ENCODE data around the gene GATAD2A. TPM values are rescaled to one million over a fixed set of nuclear protein-coding genes. Genes with fewer than 3 reads are reported as not detected.

The GATAD2A gene
- total and polyA plus RNA-seq, 10 of the 15 experiments (the other 5 are each of a cell fraction or from before 2014, with no cell fraction given) = 2.6 to 173 (median 32.0) TPM

DNA sequence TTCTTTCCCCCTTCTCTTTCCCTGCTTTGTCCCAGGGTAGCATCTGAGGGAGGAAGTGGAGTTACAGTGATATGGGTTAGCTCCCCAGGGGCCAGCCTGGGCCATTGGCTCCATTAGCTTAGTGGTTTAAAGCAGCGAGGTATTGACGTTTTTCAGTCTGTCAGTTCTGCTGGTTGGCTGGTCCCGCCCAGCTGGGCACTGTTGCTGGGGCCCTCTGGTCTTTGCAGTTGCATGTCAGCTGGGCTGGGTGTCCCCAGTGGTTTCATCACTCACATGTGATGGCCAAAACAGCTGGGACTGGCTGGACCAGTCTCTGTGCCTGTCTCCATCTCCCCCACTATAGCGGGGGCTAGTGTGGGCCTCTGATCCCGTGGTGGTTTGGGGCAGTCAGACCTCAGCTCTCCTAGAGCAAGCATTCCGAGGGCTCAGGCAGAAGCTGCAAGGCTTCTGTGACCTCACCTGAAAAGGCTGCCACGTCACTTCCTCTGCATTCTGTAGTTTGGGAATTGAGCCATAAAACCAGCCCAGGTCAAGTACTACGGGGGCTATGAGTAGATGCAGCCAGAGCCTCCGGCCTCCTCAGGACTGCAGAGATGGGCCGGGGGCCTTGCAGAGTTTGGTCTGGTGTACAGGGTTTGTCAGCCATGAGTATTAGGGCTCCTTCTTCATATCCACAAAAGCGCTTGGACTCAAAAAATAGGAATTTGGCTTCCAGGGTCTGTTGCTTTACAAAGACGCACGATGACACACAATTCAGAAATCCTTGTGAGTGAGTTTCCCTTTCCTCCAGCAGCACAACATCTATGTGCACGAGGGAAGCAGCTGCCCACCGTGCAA, 79.9 kb downstream of the GATAD2A start:
- WGBS (ENCODE audit: insufficient coverage, insufficient replicate concordance, low lambda C conversion rate, missing lambda C conversion rate) = 65% methylated on average over 15 of the region's 15 CpGs
- Histone ChIP-seq H3K27ac (ENCODE audit: control insufficient read depth, insufficient read depth) (no peak overlapping the region), H3K4me1 (ENCODE audit: control insufficient read depth, insufficient read depth, low read length) (peaks cover 41% of the 10 kb centered on the region), H4K20me1 (ENCODE audit: control insufficient read depth, insufficient read depth) (peaks cover 5% of the 10 kb centered on the region; the same call in 1 of the 2 replicates), H3K36me3 (ENCODE audit: control insufficient read depth in 2 of 2, insufficient read depth in 2 of 2, low read length in 1 of 2) (peaks cover 13 to 20% of the 10 kb centered on the region in 2 experiments), H3K79me2 (ENCODE audit: control insufficient read depth, insufficient read depth, low read length) (peaks cover 17% of the 10 kb centered on the region), H3K9me3 (replicated peaks; ENCODE audit: control insufficient read depth, insufficient read depth, low read length) (no peaks in the 10 kb centered on the region), H3K27me3 (replicated peaks in 1 of 2; ENCODE audit: control insufficient read depth in 2 of 2, insufficient read depth in 2 of 2, low read length in 1 of 2) (no peaks in the 10 kb centered on the region), H3K9ac (ENCODE audit: control insufficient read depth, insufficient read depth, low read length) (no peak overlapping the region), H2AFZ (ENCODE audit: control insufficient read depth, low read depth, low read length) (no peak overlapping the region), H3K4me3 (no peak overlapping the region), H3K4me2 (ENCODE audit: control insufficient read depth, insufficient read depth) (no peak overlapping the region)
- ChIA-PET RAD21 (ENCODE audit: unreplicated experiment) (no interaction called here), POLR2A (interaction anchor here (0.5 to 0.8 kb wide), 3 partner anchors 119 to 912 kb away, joined by 3 to 4 read pairs (median 4); no protein-coding TSS in a partner anchor), CTCF (interaction anchor here (1.2 to 9.3 kb wide), 2 partner anchors 10 to 120 kb away, joined by 4 to 223 read pairs; no protein-coding TSS in a partner anchor), SMC1A (ENCODE audit: uncharacterized antibody, unreplicated experiment) (interaction anchor here (0.5 to 1.6 kb wide), 4 partner anchors 10 to 119 kb away, joined by 3 to 7 read pairs (median 3); partner anchors contain the start of gene GATAD2A)
- FAIRE-seq (no peak), ATAC-seq (peak; percentile 42), DNase-seq (ENCODE audit: low read depth, low spot score) (no peak)
- intact Hi-C loops (cut with micrococcal nuclease; ENCODE audit: unreplicated experiment) = no loop called here
- in situ Hi-C loops (cut with MboI) = no loop called here
- TF ChIP-seq MEF2B (IDR thresholded peaks at IDR 0.05; ENCODE audit: partially characterized antibody, poor library complexity, severe bottlenecking) = peak; percentile 56
- TF ChIP-seq CREB1 (IDR thresholded peaks at IDR 0.05; ENCODE audit: low read depth) = 0 out of 2 replicates have a peak, but pooled peaks have one; percentile 28
- TF ChIP-seq BHLHE40 (IDR thresholded peaks at IDR 0.05; ENCODE audit: borderline replicate concordance in 1 of 2, low read depth in 2 of 2, low read length in 1 of 2) = 0 out of 4 replicates have a peak, but pooled peaks of 1 of the 2 experiments have one; percentile 8
- TF ChIP-seq SPI1 (IDR thresholded peaks at IDR 0.05; ENCODE audit: borderline replicate concordance, insufficient read depth, low read depth, low read length) = peak; percentile 52; the same call in 1 of the 2 replicates
- no peak for TF ChIP-seq MTA2 (IDR thresholded peaks at IDR 0.05; ENCODE audit: low read depth)
- TF ChIP-seq NFXL1 (IDR thresholded peaks at IDR 0.05; ENCODE audit: borderline replicate concordance) = no peak
- no peak for TF ChIP-seq PML (IDR thresholded peaks at IDR 0.05; ENCODE audit: low read length)
- TF ChIP-seq NR2F1 (conservative IDR thresholded peaks at IDR 0.05) = 0 out of 2 replicates have a peak, but pooled peaks have one; percentile 19
- no TSS peak for BruUV-seq (replicated peaks)

Data from GM12878 (cell line).